Posterior vena cava (tissue), 2 donors: Measurements from ENCODE around the gene OCRL. TPM values are rescaled to one million over a fixed set of nuclear protein-coding genes. Genes with fewer than 3 reads are reported as not detected.

ENCODE experiments used
- DNase-seq: peaks from one replicate; pipeline ENCODE4 v3.0.0-alpha.2; 2020; ENCODE audit warnings: low spot score
- intact Hi-C, 2 donors: fragments of 100-400 bp; cut with DNase I; formaldehyde crosslinking; loops; one replicate each; pipeline versions ENCODE4 v1.14.1 to v1.14.2; 2022 to 2023
- total RNA-seq, 2 donors: library from RNA; stranded (reverse); fragmentation: NEBNext Ultra II Directional; extraction: Animal tissue kit (Norgen Biotek cat#: 25700); gene quantifications; one replicate each; pipeline ENCODE4 v1.2.1, GENCODE V29; 2021
- donor health status: DM: yes; HTN: yes; CAD: no.
- donor health status: DM: yes; HTN: yes; CAD: no.

OCRL gene
- total RNA-seq, 2 donors from 2014 or later, result 24.8 to 25.6 TPM

DNA sequence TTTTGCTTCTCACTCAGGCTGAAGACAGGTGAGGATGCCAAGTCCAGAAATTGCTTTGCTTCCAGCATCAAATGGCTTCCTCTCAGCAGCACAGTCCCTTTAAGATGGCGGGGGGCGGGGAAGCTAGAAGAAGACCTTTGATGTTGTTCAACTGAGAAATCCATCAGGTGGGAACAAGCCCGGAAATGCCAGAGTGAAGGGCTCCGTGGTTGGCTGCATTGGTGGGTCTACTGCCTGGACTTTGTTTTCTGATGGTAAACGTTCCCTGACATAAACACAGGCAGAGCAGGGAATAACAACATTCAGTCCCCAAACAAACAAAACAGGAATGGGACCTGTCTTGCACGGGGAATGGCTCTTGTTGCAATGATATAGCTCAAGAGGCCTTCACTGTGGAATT, 77.4 kb downstream of the OCRL start:
- intact Hi-C loops, result no loop called here
- DNase-seq, result no peak

DNA sequence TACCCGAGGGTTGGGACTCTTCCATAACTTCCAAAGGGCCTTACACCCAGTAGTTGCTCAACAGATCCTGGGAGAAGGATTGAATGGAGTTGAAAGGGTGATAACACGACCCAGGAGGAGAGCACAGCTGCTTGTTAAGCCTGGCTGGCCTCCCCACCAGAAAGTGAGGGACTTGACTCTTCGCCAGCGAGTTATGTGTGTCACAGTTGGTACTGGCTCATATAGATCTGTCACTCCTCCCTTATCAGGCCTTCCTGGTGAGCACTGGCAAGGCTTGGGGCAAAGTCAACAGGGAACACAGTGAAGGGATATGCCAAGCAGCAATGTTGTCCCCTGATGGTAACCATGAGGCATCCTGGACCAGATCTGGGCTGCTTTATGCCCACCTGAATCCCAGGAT, 78.9 kb downstream of the OCRL start:
- no peak for DNase-seq
- intact Hi-C loops, result no loop called here

DNA sequence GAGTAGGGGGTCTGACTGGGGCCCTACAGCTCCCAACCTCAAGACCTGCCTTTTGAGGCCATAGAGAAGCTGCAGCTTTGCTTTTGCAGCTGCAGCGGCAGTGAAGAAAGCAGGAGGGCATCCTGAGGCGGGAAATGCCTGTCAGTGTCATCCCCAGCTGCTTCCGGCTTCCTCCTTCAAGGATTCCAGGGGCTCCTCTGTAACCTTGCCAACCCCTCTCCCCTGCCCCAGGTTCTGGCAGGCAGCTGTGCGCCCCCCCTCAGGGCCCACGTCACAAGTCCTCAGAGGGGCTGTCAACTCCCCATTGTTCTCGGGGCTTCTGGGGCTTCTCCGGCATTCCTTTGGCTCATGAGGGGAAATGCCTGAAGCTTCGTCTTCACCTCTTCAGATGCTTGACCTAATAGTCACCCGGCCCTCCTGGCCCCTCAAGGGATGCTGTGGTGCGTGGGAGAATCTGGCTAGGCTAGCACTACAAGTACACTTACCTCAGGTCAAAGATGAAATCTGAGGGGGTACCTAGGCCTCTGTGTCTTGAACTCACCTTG, 82.8 kb downstream of the OCRL start:
- intact Hi-C loops, result no loop called here
- no peak for DNase-seq

DNA sequence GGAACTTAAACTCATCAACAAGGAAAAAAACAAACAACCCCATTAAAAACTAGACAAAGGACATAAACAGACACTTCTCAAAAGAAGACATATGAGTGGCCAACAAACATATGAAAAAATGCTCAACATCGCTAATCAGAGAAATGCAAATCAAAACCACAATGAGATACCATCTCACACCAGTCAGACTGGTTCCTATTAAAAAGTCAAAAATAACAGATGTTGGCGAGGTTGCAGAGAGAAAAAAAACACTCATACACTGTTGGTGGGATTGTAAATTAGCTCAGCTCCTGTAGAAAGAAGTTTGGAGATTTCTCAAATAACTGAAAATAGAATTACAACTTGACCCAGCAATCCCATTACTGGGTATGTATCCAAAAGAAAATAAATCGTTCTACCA, 86.0 kb downstream of the OCRL start:
- intact Hi-C loops, result loop anchor here in 1 of 2 donors (5.0 kb wide), 1 partner anchor 281 kb away; the partner anchor contains the start of gene UTP14A
- no peak for DNase-seq

DNA sequence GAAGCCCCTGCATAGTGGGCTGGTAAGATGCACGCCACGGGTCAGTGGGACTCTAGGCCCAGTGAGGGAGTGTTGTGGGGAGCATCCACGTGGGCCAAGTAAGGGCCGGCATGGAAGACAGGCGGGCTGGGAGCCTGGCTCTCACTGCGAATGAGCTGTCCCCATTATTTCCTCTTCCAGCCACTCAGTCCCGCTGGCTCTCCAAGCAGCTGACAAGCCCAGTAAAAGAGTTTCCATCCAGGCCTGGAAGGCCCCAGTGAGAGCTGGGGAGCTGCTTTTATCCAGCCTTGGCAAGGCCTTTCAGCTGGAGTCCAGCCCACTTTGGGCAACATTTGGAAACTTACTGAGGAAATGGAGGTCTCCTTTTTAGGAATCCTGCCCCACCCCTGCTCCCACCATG, 89.8 kb downstream of the OCRL start:
- intact Hi-C loops, result loop anchor here in 1 of 2 donors (5.0 kb wide), 1 partner anchor 277 kb away; the partner anchor contains the start of gene UTP14A
- DNase-seq, result no peak

DNA sequence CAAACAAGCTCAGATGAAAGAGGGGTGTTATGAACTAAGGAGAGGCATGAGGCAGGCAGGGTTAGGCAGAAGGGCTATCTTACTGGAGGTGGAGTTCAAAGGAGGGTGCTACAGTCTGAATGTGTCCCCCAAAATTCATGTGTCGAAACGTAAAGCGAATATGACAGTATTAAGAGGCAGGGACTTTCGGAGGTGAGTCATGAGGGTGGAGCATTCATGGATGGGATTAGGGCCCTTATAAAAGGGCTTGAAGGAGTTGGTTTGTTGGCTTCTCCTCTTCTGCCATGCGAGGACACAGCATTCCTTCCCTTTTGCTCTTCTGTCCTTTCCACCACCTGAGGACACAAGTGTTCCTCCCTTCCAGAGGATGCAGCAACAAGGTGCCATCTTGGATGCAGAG, 91.8 kb downstream of the OCRL start:
- intact Hi-C loops, result no loop called here
- no peak for DNase-seq

DNA sequence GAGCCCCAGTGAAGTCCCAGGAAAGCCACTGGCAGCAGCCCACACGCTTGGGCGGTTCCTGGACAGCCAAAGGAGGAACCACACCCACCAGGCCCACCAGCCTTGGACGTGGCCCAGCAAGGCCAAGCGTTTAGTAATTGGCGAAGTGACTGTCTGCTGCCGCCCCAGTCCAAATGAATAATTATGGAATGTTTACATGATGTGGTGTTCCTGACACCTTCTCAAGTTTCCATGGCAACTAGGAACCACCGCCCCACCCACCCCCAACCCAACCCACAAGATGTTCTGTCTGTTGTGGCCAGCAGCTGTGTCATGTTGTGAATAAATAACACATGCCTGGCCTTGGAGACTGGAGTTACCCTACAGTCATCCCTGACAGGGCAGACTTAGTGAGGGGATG, 92.4 kb downstream of the OCRL start:
- no peak for DNase-seq
- intact Hi-C loops, result no loop called here

DNA sequence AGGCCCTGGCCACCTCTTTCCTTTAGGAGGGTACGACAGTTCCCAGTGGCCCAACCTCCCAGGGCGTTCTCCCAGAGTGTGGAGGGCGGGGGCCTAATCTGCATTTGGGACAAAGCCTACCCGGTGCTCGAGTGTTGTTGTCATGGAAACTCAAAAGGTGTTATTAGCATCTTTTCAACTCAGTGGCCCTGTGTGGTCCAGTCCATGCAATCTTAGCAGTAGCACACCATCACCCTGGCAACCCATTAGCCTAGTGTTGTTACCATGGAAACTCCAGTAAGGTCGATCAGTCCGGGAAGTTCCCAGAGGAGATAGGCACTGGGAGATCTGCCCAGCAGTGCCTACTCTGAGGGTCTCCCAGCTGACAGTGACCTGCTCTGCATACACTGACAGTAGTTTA, 94.5 kb downstream of the OCRL start:
- no peak for DNase-seq
- intact Hi-C loops, result no loop called here

DNA sequence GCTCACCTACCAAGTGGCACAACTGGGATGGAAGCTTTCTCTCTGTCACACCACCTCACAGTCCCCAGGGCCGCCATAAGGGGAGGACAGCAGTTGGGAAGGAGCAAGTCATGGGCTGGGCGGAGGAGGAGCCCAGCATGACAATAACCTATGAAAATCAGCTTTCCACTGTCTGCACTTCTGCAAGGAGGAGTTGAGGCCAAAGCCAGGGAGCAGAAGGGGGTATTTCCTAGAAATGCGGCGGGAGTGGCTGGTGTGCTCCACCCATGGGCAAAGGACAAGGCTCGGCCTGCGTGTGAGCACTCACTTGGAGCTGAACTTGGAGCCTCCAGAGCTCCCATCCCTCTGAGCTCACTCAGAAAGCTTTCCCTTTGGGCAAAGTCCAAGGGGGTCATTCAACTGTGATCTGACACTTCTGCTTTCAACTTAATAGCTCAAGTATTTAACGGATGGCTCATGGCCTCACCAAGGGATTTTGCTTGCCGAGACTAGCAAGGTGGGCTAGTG, 96.2 kb downstream of the OCRL start:
- DNase-seq, result no peak
- intact Hi-C loops, result no loop called here

DNA sequence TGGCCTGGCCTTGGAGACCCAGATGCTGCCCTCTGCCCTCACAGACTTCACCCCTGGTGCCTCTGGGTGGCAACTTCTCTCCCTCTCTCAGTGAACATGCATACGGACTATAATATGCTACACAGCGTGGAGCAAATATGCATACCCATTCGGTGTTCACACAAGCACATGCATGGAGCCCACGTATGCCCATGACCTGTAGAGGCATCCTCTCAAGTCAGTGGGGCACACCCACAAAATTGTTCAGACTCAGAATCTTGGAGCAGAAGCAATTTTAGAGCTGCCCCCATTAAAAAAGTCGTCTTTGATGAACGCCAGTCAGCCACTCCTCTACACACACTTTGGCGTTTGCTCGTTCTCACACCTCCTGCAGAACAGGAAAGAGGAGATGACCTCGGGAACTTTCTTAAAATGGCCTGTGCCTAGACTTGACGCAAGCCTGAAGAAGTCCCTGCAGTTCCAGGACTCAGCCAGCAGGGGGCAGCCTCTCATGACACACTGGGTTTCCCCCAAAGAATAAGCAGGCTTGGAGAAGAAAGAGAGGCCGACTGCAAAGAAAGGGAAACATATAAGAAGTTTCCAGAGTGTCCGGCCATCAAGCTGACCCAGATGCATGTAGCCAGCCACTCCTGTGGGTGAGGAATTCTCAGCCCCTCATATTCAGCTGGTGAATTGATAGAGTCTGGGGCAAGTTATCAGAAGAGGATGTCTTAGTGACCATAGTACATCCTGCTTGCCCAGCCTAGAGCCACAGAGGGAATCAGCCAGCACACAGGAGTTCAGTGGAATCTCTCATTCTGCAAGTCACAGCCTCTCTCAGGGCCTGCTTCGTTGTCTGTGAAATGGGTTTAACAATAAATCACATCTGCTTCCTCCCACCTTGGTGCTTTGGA, 97.4 kb downstream of the OCRL start:
- intact Hi-C loops, result loop anchor here in 1 of 2 donors (2.0 kb wide), 1 partner anchor 89 kb away; no protein-coding TSS in a partner anchor
- peak; percentile 91 for DNase-seq

DNA sequence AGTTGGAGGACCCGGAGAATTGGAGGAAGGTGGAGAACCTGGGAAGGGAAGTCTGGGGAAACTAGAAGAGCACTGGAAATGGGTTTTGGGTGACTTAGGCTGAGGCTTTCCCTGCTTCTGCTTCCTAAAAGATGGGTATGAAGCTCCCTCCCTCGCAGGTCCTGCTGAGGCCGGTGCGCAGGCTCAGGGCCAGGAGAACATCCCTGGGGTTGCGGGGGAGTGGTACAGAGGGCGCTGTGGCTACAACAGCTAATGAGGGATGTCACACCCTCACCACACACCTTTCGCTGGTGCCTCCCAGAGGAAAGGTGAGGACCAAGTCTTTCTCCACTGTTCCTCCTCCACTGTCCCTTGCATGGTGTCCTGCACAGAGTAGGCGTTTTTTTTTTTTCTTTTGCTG, 98.9 kb downstream of the OCRL start:
- DNase-seq, result no peak
- intact Hi-C loops, result loop anchor here in 1 of 2 donors (2.0 kb wide), 1 partner anchor 88 kb away; no protein-coding TSS in a partner anchor

DNA sequence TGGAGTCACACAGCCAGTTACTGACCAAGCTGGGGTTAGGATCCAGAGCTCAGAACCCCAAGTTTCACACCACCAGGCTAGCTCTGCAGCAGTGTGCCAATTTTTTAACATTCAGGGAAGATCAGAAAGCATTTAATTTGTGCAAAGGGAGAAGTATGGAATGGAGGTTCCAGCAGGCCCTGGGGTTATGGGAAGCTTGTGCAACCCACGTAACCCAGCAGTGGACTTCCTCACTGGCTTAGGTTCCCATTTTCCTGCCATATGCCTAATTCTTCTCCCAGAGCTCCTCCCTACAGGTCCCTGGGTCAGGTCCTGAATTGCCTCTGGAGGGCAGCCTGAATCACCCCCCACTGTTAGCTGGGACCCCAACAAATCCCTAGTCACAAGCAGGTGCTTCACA, 100.7 kb downstream of the OCRL start:
- intact Hi-C loops, result loop anchor here in 1 of 2 donors (5.0 kb wide), 1 partner anchor 87 kb away; no protein-coding TSS in a partner anchor
- no peak for DNase-seq

DNA sequence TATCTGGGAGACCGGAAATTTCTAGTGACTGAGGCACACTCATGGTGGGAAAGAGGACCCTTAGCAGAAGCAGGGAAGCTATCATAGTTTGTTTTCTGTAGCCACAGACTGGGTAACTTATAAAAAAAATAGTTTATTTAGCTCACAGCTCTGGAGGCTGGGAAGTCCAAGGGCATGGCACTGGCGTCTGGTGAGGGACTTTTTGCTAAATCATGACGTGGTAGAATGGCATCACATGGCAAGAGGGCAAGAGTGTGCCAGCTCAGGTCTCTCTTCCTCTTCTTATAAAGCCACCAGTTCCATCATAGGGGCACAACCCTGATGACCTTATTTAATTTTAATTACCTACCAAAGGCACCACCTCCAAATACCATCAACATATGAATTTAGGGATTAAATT, 101.4 kb downstream of the OCRL start:
- intact Hi-C loops, result loop anchor here in 1 of 2 donors (5.0 kb wide), 1 partner anchor 86 kb away; no protein-coding TSS in a partner anchor
- no peak for DNase-seq

DNA sequence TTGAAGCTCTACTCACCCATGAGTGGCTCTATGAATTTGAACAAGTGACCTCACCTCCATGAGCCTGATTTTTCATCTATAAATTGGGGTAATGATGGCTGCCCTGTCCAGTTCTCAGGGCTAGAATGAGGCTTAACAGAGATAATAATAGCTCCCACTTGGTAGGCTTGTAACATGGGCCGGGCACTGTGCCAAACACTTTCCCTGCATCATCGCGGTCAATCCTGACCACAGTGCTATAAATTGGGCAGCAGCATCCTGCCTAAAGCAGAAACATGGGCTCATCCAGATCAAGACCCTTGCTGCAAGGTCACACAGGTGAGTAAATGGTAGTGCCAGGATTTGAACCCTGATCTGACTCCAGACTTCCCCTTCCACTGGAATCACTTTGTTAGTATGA, 101.9 kb downstream of the OCRL start:
- no peak for DNase-seq
- intact Hi-C loops, result loop anchor here in 1 of 2 donors (5.0 kb wide), 1 partner anchor 85 kb away; no protein-coding TSS in a partner anchor

Other genes with a start within 250 kb of the OCRL start
- 10 to 100 TPM; 29.5 to 32.7 TPM for gene SMARCA1, start 16.8 kb upstream of the OCRL start, total RNA-seq
- 1 to 10 TPM; 6.1 to 8.5 TPM for gene APLN, start 114.7 kb downstream of the OCRL start, total RNA-seq
- gene XPNPEP2, start 198.7 kb downstream of the OCRL start, total RNA-seq, result 10 to 100 TPM; 11.3 to 29.3 TPM
- 10 to 100 TPM; 11.6 to 18.5 TPM for gene SASH3, start 239.7 kb downstream of the OCRL start, total RNA-seq